B cell (primary cell): Measurements from ENCODE around the gene MRPS34. TPM values are rescaled to one million over a fixed set of nuclear protein-coding genes. Genes with fewer than 3 reads are reported as not detected.

Source experiments
- ATAC-seq: fragments of 200-7000 bp; cut with Tn5 transposase; one replicate; pipeline ENCODE4 v1.10.0; 2021; ENCODE audit warnings: low read depth, mild to moderate bottlenecking, moderate number of reproducible peaks, moderate library complexity
- CTCF ChIA-PET: fragments of 350-600 bp; sonication (Branson Sonifier 250); formaldehyde crosslinking; loops from one replicate; lab custom pipeline; 2021; ENCODE audit warnings: antibody characterized with exemption, inconsistent platforms; lab: Charles Lee
- POLR2A ChIA-PET: fragments of 350-600 bp; sonication (Branson Sonifier 250); formaldehyde crosslinking; loops from one replicate; lab custom pipeline; 2021; ENCODE audit warnings: antibody characterized with exemption; lab: Charles Lee
- DNase-seq: peaks from one replicate; pipeline ENCODE4 v3.0.0; 2013
- H2AFZ ChIP-seq: 2 replicates; pipeline ENCODE4 v1.6.1; 2012; ENCODE audit warnings: mild to moderate bottlenecking, low read depth, low read length; ENCODE audit not compliant: insufficient read depth, poor library complexity, severe bottlenecking
- H3K27ac ChIP-seq, 2 donors: 1 replicate in 1 of 2; 2 replicates in 1 of 2; pipeline ENCODE4 v1.5.1; 2012 to 2013; ENCODE audit warnings: low read length in 2 of 2, mild to moderate bottlenecking in 2 of 2, moderate library complexity in 1 of 2
- H3K27me3 ChIP-seq, 4 experiments: fragments of 200-600 bp in 1 of 4; sonication (generic) in 1 of 4; replicated peaks in 1 of 4; 1 replicate in 2 of 4; 2 replicates in 2 of 4; pipeline versions ENCODE4 v1.6.1 to v1.7.0; 2013 to 2016; ENCODE audit warnings: low read length in 3 of 4, mild to moderate bottlenecking in 2 of 4, mixed read lengths in 1 of 4, moderate library complexity in 1 of 4; ENCODE audit not compliant: insufficient read depth in 4 of 4, control insufficient read depth in 3 of 4; ENCODE audit errors: control extremely low read depth in 1 of 4
- H3K36me3 ChIP-seq, 2 experiments: replicated peaks in 1 of 2; 1 replicate in 1 of 2; 2 replicates in 1 of 2; pipeline versions ENCODE4 v1.6.1 to v1.7.1; 2013; ENCODE audit warnings: low read length in 1 of 2; ENCODE audit not compliant: insufficient read depth in 2 of 2, control insufficient read depth in 1 of 2; ENCODE audit errors: control extremely low read depth in 1 of 2, extremely low read depth in 1 of 2
- H3K4me1 ChIP-seq, 2 donors: fragments of 200-600 bp in 1 of 2; sonication (generic) in 1 of 2; 1 replicate in 1 of 2; 2 replicates in 1 of 2; pipeline versions ENCODE4 v1.5.1 to v1.6.1; 2013 to 2017; ENCODE audit warnings: low read length in 2 of 2; ENCODE audit not compliant: control insufficient read depth in 2 of 2, insufficient read depth in 2 of 2
- H3K4me2 ChIP-seq: replicated peaks from 2 replicates; pipeline ENCODE3; 2012; ENCODE audit warnings: mild to moderate bottlenecking, low read depth, low read length; ENCODE audit not compliant: poor library complexity, severe bottlenecking
- H3K4me3 ChIP-seq, 5 experiments: fragments of 200-600 bp in 1 of 5; sonication (generic) in 1 of 5; 1 replicate in 3 of 5; 2 replicates in 2 of 5; pipeline versions ENCODE4 v1.5.1 to v1.7.0; 2011 to 2016; ENCODE audit warnings: low read length in 4 of 5, mild to moderate bottlenecking in 4 of 5, low read depth in 2 of 5, control low read depth in 1 of 5, moderate library complexity in 1 of 5; ENCODE audit not compliant: insufficient read depth in 1 of 5; ENCODE audit errors: control extremely low read depth in 1 of 5, extremely low read depth in 1 of 5
- H3K79me2 ChIP-seq: fragments of 200-600 bp; sonication (generic); one replicate; pipeline ENCODE4 v1.6.0; 2016; ENCODE audit warnings: low read length; ENCODE audit not compliant: control insufficient read depth, insufficient read depth
- H3K9ac ChIP-seq: fragments of 200-600 bp; sonication (generic); 2 replicates; pipeline ENCODE4 v1.6.1; 2017; ENCODE audit warnings: mild to moderate bottlenecking, low read length, moderate library complexity
- H3K9me3 ChIP-seq, 3 donors: one replicate each; pipeline versions ENCODE4 v1.6.1 to v1.7.1; 2013; ENCODE audit warnings: low read length in 2 of 3; ENCODE audit not compliant: control insufficient read depth in 2 of 3, insufficient read depth in 1 of 3; ENCODE audit errors: control extremely low read depth in 1 of 3
- H4K20me1 ChIP-seq: 2 replicates; pipeline ENCODE4 v1.6.0; 2012; ENCODE audit warnings: mild to moderate bottlenecking, low read length; ENCODE audit not compliant: insufficient read depth, control insufficient read depth, poor library complexity, severe bottlenecking
- H3K27ac Mint-ChIP-seq: one replicate; pipeline ENCODE4 v1.8.0; 2021; ENCODE audit warnings: mixed read lengths
- H3K27me3 Mint-ChIP-seq: one replicate; pipeline ENCODE4 v1.8.0; 2021; ENCODE audit warnings: mixed read lengths
- H3K4me1 Mint-ChIP-seq: one replicate; pipeline ENCODE4 v1.8.0; 2021; ENCODE audit warnings: mixed read lengths
- H3K4me3 Mint-ChIP-seq: one replicate; pipeline ENCODE4 v1.8.0; 2021; ENCODE audit warnings: mixed read lengths
- H3K9me3 Mint-ChIP-seq: one replicate; pipeline ENCODE4 v1.8.0; 2022; ENCODE audit warnings: mixed read lengths; ENCODE audit not compliant: insufficient read depth
- CTCF ChIP-seq: fragments of 200-600 bp; IDR thresholded peaks from one replicate; pipeline ENCODE4 v1.8.0; 2022; ENCODE audit warnings: antibody characterized with exemption, mild to moderate bottlenecking
- EZH2 ChIP-seq: IDR thresholded peaks from 2 replicates; pipeline ENCODE4 v1.6.1; 2012; ENCODE audit warnings: borderline replicate concordance, low read depth, mild to moderate bottlenecking, moderate library complexity, low read length; ENCODE audit not compliant: insufficient read depth, poor library complexity, severe bottlenecking
- WGBS: methylation state at CpG from one replicate; pipeline ENCODE4 v1.1.5; 2013; ENCODE audit warnings: missing lambda C conversion rate; ENCODE audit not compliant: insufficient coverage; 5-methylcytosine and 5-hydroxymethylcytosine counted together
- intact Hi-C: fragments of 100-400 bp; cut with micrococcal nuclease; formaldehyde crosslinking; loops from one replicate; pipeline ENCODE4 v1.10.0; 2022
- polyA plus RNA-seq: library from polyadenylated mRNA; depleted of rRNA; stranded (reverse); fragments of >200 nt; gene quantifications from 2 replicates; pipeline ENCODE4 v1.2.3, GENCODE V29; 2012
- total RNA-seq, 2 donors: library from RNA; stranded (reverse); fragments of 120-200 nt in 1 of 2; gene quantifications; 1 replicate in 1 of 2; 2 replicates in 1 of 2; pipeline versions ENCODE4 v1.2.3 to v1.2.4, GENCODE V29; 2013 to 2022

The MRPS34 gene
- total and polyA plus RNA-seq, 2 donors (not counting 1 experiment from before 2014, with no cell fraction given), result 44.6 to 55.2 TPM

- Histone ChIP-seq H2AFZ (peak within 1 kb of the TSS; percentile 81), H4K20me1 (peaks cover 50% of the 10 kb centered on the region)
- POLR2A ChIA-PET, result interaction anchor here (1.4 to 4.4 kb wide), 3 partner anchors 11 to 350 kb away, joined by 3 to 27 read pairs (median 14); partner anchors contain the start of genes MAPK8IP3, NUBP2 and SPSB3
Observed at GRCh38 chr16:1771188-1771863, 1.6 kb downstream of the MRPS34 start, which contains the start of gene NME3. NME3 (minus strand) TSS chr16:1771543; CDS start chr16:1771534, 9 bp downstream.

More at GRCh38 chr16:1771188-1771863, 1.6 kb downstream of the MRPS34 start, which contains the start of gene NME3:
- CTCF ChIA-PET, result interaction anchor here (1.0 to 3.2 kb wide), 3 partner anchors 11 to 65 kb away, joined by 4 to 15 read pairs (median 8); partner anchors contain the start of genes MAPK8IP3, NUBP2 and SPSB3
- Histone ChIP-seq H3K27me3 (no peaks in the 10 kb centered on the region), H3K79me2 (peaks cover 29% of the 10 kb centered on the region), H3K4me2 (peak within 1 kb of the TSS; percentile 99), H3K36me3 (peaks cover 0 to 30% of the 10 kb centered on the region in 2 experiments), H3K27ac (peak within 1 kb of the TSS; percentile 38 to 90), H3K4me3 (peak within 1 kb of the TSS; percentile 53 to 87 (median 82)), H3K4me1 (peaks cover 22 to 32% of the 10 kb centered on the region in 2 donors), H3K9ac (peak within 1 kb of the TSS; percentile 84), H3K9me3 (no peaks in the 10 kb centered on the region)
- intact Hi-C loops, result loop anchor here (1.0 to 5.0 kb wide), 3 partner anchors 93 to 359 kb away; partner anchors contain the start of genes JPT2 and UNKL
- ATAC-seq (peak; percentile 53), DNase-seq (peak; percentile 82)
- Mint-ChIP-seq H3K4me3 (peak within 1 kb of the TSS; percentile 95), H3K27me3 (no peaks in the 10 kb centered on the region), H3K4me1 (peaks cover 24% of the 10 kb centered on the region), H3K9me3 (no peaks in the 10 kb centered on the region), H3K27ac (peak within 1 kb of the TSS; percentile 97)
- under 1% methylated on average over 70 of the region's 79 CpGs for WGBS
- no peak for TF ChIP-seq EZH2
- TF ChIP-seq CTCF, result no peak
